NK-92 treated with Interleukin-12 subunit alpha and Interleukin-12 subunit beta, amount 100 ng/mL, for 24 hours (cell line): Measurements from ENCODE around the gene KCNG4.
"Not testable (repeated sequence)": the region's sequence is repeated elsewhere in the genome, so short reads cannot be mapped to it uniquely, and the experiment has no call there.

Experiments
- DNase-seq: peaks from one replicate; lab custom pipeline; 2025; lab: John Stamatoyannopoulos, UW

The KCNG4 gene

GRCh38 chr16:84234321-84235241 is 5.2 kb downstream of the KCNG4 start:
- DNase-seq = no peak

GRCh38 chr16:84233748-84234147 is 6.1 kb downstream of the KCNG4 start:
- no peak for DNase-seq

GRCh38 chr16:84232969-84233368 is 6.8 kb downstream of the KCNG4 start:
- DNase-seq = no peak

DNA sequence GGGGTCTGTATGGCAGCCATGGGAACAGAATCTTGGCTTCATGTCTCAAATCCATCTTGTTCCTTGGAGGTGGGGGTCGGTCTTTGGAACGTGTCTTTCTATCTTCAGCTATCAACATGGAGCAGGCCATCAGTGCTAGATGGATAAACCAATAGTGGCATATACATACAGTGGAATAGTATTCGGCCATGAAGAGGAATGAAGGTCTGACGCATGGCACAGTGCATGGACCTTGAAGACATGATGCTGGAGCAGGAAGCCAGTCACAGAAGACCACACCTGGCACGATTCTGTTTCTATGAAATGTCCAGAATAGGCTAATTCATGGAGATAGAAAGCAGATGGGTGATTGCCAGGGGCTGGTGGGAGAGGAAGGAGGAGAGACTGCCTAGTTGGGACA is 7.8 kb downstream of the KCNG4 start:
- DNase-seq = no peak

DNA sequence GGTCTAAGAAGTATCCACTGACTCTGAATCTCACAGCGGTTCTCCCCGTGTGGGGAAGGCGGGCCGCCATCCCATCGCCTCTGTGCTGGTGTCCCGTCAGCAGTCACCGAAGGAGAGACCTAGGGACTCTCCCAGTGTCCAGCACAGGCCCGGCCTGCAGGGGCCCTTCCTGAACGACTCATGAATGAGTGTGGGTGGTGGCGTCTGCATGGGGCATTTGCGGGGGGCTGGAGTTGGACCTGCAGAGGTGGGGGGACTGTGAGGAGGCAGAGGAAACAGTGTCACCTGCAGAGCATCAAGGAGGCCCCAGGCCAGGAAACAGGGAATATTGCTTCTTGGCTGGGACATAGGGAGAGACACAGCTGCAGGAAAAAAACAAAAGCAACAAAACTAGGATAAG is 10.3 kb downstream of the KCNG4 start:
- no peak for DNase-seq

DNA sequence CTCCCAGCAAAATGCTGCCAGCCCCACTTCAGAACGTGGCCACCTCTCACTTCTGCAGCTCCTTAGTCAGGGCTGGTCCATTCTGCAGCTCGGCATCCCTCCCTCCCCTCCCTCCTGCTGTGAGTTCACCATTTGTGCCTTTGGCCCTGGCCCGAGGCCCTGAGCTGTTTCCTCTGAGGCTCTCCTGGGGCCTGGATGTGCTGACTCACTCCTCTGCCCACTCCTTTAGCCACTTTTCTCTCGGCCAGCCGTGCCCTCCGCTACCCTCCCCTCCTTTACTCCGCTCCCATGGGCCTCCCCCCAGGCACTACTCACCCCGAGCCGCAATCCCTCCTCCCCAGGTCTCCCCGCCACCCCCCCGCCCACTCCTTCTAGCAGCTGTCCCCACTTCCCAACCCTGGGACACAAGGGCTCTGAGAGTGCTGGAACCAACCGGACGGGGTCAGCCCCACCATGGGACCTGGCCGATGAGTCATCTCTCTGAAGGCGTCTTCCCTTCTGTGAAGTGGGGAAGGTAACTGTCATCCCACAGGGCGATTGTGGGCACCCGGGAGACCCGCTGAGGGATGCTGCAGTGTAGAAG is 11.5 kb downstream of the KCNG4 start:
- DNase-seq = no peak

DNA sequence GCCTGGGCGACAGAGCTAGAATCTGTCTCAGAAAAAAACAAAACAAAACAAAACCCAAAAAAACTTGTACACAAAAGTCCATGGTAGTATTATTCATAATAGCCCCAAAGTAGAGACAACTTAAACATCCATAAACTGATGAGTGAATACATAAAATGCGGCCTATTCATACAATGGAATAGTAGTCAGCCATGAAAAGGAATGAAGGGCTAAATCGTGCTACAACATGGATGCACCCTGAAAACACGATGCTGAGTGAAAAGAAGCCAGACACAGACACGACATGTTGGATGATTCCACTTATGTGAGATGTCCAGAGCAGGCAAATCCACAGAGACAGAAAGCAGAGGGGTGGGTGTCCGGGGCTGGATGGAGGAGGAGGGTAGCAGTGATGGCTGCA is 12.3 kb downstream of the KCNG4 start:
- DNase-seq = no peak

DNA sequence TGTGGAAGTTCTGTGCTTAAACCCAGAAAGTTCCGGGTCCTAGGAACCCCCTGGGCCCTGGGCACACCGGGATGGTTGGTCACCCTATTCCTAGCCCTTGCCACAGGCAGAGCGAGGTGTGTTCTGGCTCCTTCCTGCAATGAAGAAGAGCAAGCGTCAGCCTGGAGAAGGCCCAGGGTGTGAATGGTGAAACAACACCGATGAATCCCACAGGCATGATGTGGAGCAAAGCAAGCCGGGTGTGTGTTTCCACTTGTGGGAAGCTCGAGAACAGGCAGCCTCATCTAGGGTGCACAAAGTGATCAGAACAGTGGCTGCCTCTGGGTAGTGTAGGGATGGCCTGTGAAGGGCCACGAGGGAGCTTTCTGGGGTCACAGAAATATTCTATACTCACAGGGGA is 13.8 kb downstream of the KCNG4 start:
- no peak for DNase-seq

DNA sequence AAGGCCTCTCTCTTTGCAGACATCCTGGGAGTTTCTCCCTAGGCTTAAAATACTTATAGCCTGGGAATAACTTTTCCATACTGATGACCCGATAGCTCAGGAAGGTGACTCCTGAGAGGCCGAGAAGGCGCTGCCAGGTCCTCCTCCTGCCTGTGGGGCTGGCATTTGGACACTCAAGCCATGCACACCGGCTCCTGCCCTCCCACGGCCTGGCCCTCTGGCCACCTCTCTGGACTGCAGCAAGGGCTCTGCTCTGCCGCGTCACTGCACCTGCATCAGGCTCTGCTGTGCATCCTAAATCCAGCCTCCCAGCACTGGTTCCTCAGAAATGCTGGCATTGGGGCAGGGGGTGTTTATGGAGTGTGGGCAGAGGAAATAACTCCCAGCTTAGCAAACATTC is 14.2 kb downstream of the KCNG4 start:
- DNase-seq = no peak

- no peak for DNase-seq
Measured at GRCh38 chr16:84225126-84225525, 14.7 kb downstream of the KCNG4 start.

DNA sequence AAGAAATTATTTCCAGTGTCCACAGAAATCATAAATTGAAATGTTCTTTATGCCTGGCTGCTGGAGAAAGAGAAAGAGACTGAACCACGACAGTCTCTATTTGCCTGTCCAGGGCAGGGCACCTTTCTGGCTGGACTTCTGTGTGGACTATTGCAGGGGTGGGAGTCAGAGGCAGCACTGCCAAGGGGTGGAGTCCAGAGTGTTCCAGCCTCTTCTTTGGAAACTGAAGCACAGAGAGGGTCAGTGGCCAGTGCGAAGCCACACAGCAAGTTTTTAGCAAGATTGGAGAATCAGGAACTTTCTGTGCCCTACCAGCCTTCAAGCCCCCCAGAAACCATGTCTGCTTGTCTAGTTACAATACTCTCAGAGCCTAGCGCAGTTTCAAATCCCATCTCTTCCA is 15.3 kb downstream of the KCNG4 start:
- DNase-seq = no peak

DNA sequence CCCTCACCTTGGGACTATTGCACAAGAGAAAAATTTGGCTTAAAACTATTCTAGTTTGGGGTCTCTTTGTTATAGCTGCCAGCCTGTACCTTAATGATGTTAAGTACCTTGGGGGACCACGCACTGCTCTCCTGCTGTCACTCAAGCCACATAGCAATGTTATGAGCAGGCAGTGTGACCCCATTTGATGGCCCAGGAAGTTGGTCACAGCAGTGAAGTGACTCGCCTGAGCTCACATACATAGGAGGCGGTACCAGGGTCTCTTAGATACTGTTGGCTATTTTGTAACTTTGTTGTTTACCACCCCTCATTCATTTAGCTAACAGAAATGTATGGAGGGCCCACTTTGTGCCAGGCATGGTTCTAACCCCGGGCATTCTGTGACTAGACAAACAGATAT is 16.4 kb downstream of the KCNG4 start:
- DNase-seq = no peak

DNA sequence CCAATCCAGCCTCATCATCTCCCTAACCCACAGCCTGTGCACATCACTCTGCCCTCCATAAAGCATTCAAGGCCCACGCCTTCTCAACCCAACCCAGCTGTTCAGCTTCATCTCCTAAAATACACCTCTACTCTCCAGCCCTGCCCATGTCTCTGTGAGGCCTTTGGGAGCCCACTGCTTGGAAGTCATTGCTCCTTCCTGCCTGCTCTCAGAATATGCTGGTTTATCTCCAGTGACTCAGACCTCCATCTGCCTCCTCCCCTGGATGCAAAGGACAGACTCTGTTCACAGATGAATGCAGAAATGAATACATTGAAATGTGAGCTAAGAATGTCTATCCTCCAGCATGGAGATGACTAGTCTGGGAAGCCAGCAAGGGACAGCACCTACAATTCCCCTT is 19.0 kb downstream of the KCNG4 start:
- no peak for DNase-seq

GRCh38 chr16:84218956-84219355 is 20.9 kb downstream of the KCNG4 start:
- no peak for DNase-seq

GRCh38 chr16:84218176-84218823 is 21.5 kb downstream of the KCNG4 start:
- DNase-seq = no peak

DNA sequence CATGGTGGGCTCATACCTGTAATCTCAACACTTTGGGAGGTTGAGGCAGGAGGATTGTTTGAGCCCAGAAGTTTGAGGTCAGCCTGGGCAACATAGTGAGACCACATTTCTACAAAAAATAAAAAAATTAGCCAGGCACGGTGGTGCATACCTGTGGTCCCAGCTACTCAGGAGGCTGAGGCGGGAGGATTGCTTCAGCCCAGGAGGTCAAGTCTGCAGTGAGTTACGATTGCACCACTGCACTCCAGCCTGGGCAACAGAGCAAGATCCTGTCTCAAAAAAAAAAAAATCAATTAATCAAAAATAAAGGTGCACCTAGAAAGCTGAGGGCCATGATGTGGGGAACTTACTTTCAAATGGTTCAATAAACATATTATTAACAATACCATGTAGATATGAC is 23.7 kb downstream of the KCNG4 start:
- not testable (repeated sequence) for DNase-seq

DNA sequence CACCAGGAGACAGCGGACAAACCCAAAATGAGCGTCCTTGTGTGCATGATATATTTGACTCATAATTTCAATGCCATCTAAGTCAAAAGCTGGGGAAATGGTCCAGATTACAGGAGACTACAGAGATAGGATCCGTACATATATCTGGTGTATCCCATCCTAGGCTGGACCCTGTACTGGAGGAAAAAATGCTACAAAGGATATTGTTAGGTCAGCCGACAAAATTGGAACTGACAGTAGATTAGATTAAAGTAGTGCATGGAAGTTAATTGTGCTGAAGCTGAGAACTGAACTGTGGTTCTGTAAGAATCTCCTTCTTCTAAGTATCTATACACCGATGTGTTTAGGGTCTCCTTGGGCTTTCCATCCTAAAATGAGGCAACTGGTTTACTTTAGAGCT is 24.3 kb downstream of the KCNG4 start:
- no peak for DNase-seq

DNA sequence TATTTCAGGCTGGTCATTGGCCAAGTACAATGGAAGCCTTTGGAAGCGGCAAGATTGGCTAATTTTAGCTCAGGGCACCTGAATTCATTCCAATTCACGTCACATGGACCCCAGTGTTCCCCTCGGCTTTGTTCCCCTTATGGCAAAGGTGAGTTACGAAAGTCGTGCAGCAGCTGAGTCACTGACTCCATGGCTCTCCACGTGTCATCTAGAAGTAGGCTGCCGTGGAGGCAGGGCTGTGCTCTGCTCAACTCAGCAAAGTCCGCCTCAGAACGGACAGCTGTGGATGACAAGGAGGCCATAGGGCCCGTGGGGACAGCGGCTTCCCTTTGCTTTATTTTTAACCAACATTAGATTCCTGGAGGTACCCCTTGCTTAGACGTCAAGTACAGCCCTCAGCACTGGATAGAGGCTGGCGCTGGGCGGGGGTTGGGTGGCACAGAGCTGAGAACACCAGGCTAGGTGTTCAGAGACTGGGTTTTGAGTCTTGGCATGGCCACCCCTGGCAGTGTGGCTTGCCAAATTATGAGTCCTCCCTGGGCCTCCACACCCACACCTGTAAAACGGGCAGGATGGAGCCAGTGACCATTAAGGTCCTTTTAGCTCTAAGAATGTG is 25.3 kb downstream of the KCNG4 start:
- no peak for DNase-seq

GRCh38 chr16:84212631-84213030 is 27.2 kb downstream of the KCNG4 start:
- DNase-seq = no peak

GRCh38 chr16:84212154-84212553 is 27.7 kb downstream of the KCNG4 start:
- DNase-seq = no peak

DNA sequence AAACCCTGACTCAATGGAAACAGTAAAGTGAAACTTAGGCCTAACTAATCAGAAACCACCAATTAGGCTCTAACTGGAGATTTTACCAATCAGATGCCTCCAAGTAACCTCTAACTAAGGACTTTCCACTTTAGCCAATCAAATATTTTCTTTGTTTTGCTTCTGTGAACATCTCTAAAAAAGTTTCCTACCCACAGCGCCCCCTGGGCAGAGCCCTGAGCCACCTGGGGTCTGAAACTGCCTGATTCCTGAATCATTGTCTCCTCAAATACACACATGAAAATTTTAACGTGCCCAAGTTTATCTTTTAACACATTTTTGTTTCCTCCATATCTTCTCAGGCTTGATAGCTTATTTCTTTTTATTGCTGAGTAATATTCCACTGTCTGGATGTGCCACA is 29.8 kb downstream of the KCNG4 start:
- DNase-seq = no peak

GRCh38 chr16:84207879-84208278 is 31.9 kb downstream of the KCNG4 start:
- no peak for DNase-seq

DNA sequence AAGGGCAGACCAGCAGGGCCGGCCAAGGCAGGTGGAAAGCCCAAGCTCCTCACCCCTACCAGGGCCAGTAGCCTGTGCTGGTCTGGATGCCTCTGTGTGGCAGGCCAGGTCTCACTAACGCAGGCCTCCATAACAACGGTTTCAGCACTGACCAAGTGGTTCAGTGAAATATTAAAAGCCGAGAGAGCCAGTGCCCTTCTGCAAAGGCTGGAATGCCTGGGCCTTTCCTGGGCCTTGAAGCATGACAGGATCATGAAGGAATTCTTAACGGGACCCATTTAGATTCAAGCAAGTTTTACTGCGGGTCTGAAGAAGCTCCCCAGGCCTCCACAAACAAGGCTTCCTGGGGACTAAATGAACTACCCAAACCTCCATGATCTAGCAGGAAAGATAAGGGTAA is 32.6 kb downstream of the KCNG4 start:
- no peak for DNase-seq
